CD4-positive, alpha-beta T cell (primary cell): Measurements from ENCODE around the gene EIF3A. TPM values are rescaled to one million over a fixed set of nuclear protein-coding genes. Genes with fewer than 3 reads are reported as not detected.
"Not testable (repeated sequence)": the region's sequence is repeated elsewhere in the genome, so short reads cannot be mapped to it uniquely, and the experiment has no call there.

ENCODE experiments used
- ATAC-seq: fragments of 200-7000 bp; cut with Tn5 transposase; one replicate; pipeline ENCODE4 v1.10.0; 2022; ENCODE audit warnings: mild to moderate bottlenecking; ENCODE audit not compliant: poor library complexity
- CTCF ChIA-PET: fragments of 350-600 bp; sonication (Branson Sonifier 250); formaldehyde crosslinking; loops from one replicate; lab custom pipeline; 2021; ENCODE audit warnings: antibody characterized with exemption, inconsistent platforms; lab: Charles Lee
- POLR2A ChIA-PET: fragments of 350-600 bp; sonication (Branson Sonifier 250); formaldehyde crosslinking; loops from one replicate; lab custom pipeline; 2021; ENCODE audit warnings: antibody characterized with exemption, inconsistent platforms; lab: Charles Lee
- DNase-seq, 14 experiments: peaks; one replicate each; pipeline ENCODE4 v3.0.0-alpha.2; 2013 to 2020; ENCODE audit warnings: mixed read lengths in 2 of 14
- H3K27ac ChIP-seq, 2 donors: one replicate each; pipeline versions ENCODE4 v1.5.1 to v1.7.0; 2013; ENCODE audit warnings: low read length in 2 of 2, low read depth in 1 of 2, mild to moderate bottlenecking in 1 of 2
- H3K27me3 ChIP-seq, 2 experiments: 1 replicate in 1 of 2; 2 replicates in 1 of 2; pipeline versions ENCODE4 v1.6.1 to v1.7.0; 2013; ENCODE audit warnings: low read length in 2 of 2, control low read depth in 1 of 2, mild to moderate bottlenecking in 1 of 2, moderate library complexity in 1 of 2; ENCODE audit not compliant: insufficient read depth in 2 of 2, control insufficient read depth in 1 of 2
- H3K36me3 ChIP-seq: one replicate; pipeline ENCODE4 v1.6.1; 2013; ENCODE audit warnings: low read length, control low read depth; ENCODE audit not compliant: insufficient read depth
- H3K4me1 ChIP-seq: one replicate; pipeline ENCODE4 v1.6.1; 2013; ENCODE audit warnings: low read length, control low read depth; ENCODE audit not compliant: insufficient read depth
- H3K4me3 ChIP-seq: one replicate; pipeline ENCODE4 v1.5.1; 2013; ENCODE audit warnings: mild to moderate bottlenecking, low read length, moderate library complexity
- H3K9me3 ChIP-seq, 2 experiments: 1 replicate in 1 of 2; 2 replicates in 1 of 2; pipeline versions ENCODE4 v1.6.1 to v1.7.0; 2013; ENCODE audit warnings: low read length in 2 of 2, mild to moderate bottlenecking in 2 of 2, control low read depth in 1 of 2, moderate library complexity in 1 of 2; ENCODE audit not compliant: control insufficient read depth in 1 of 2, insufficient read depth in 1 of 2
- H3K27ac Mint-ChIP-seq: one replicate; pipeline ENCODE4 v1.8.0; 2020; ENCODE audit warnings: mixed read lengths
- H3K27me3 Mint-ChIP-seq: one replicate; pipeline ENCODE4 v1.8.0; 2021; ENCODE audit warnings: mixed read lengths
- H3K36me3 Mint-ChIP-seq: one replicate; pipeline ENCODE4 v1.8.0; 2021; ENCODE audit warnings: low read depth, mixed read lengths
- H3K4me1 Mint-ChIP-seq: one replicate; pipeline ENCODE4 v1.8.0; 2021; ENCODE audit warnings: low read depth, mixed read lengths
- H3K4me3 Mint-ChIP-seq: one replicate; pipeline ENCODE4 v1.8.0; 2020; ENCODE audit warnings: mild to moderate bottlenecking, mixed read lengths
- H3K9me3 Mint-ChIP-seq: one replicate; pipeline ENCODE4 v1.8.0; 2020; ENCODE audit warnings: mixed read lengths
- CTCF ChIP-seq: fragments of 200-600 bp; IDR thresholded peaks from one replicate; pipeline ENCODE4 v1.8.0; 2022; ENCODE audit warnings: antibody characterized with exemption, mild to moderate bottlenecking
- intact Hi-C, 2 experiments: fragments of 100-400 bp; cut with DNase I in 1 of 2; cut with micrococcal nuclease in 1 of 2; formaldehyde crosslinking; loops; one replicate each; pipeline versions ENCODE4 v1.15.1 to v1.9.0; 2023 to 2025; cut with DNase I, micrococcal nuclease
- total RNA-seq, 174 experiments: library from RNA in 2 of 174; stranded (reverse) in 2 of 174; gene quantifications; one replicate each; pipeline ENCODE4 v1.2.3 and lab custom pipeline; 2021 to 2026

EIF3A gene
- total RNA-seq, 2 experiments from 2014 or later: 129 TPM

GRCh38 chr10:119101366-119102098 is 20.9 kb upstream of the EIF3A start:
- ChIA-PET CTCF (interaction anchor here (1.1 to 1.2 kb wide), 2 partner anchors 18 to 26 kb away, joined by 3 to 6 read pairs; no protein-coding TSS in a partner anchor), POLR2A (interaction anchor here (0.6 to 4.8 kb wide), 5 partner anchors 11 to 65 kb away, joined by 3 to 58 read pairs (median 4); partner anchors contain the start of gene EIF3A)
- H3K27me3 Mint-ChIP-seq: no peaks in the 10 kb centered on the region
- Histone ChIP-seq H3K27me3 (no peaks in the 10 kb centered on the region), H3K36me3 (no peaks in the 10 kb centered on the region), H3K27ac (no peak overlapping the region), H3K9me3 (no peaks in the 10 kb centered on the region), H3K4me1 (peaks cover 26% of the 10 kb centered on the region), H3K4me3 (no peak overlapping the region)
- H3K27ac Mint-ChIP-seq: peak overlapping the region; percentile 94
- H3K36me3 Mint-ChIP-seq: peaks cover 4% of the 10 kb centered on the region
- H3K9me3 Mint-ChIP-seq: no peaks in the 10 kb centered on the region
- no peak for TF ChIP-seq CTCF
- H3K4me1 Mint-ChIP-seq: peaks cover 13% of the 10 kb centered on the region
- peak overlapping the region; percentile 15 for H3K4me3 Mint-ChIP-seq
- no peak for DNase-seq
- intact Hi-C loops: loop anchor here in 1 of 2 experiments (1.0 to 10.0 kb wide), 2 partner anchors 17 to 623 kb away; partner anchors contain the start of gene INPP5F
- no peak for ATAC-seq

DNA sequence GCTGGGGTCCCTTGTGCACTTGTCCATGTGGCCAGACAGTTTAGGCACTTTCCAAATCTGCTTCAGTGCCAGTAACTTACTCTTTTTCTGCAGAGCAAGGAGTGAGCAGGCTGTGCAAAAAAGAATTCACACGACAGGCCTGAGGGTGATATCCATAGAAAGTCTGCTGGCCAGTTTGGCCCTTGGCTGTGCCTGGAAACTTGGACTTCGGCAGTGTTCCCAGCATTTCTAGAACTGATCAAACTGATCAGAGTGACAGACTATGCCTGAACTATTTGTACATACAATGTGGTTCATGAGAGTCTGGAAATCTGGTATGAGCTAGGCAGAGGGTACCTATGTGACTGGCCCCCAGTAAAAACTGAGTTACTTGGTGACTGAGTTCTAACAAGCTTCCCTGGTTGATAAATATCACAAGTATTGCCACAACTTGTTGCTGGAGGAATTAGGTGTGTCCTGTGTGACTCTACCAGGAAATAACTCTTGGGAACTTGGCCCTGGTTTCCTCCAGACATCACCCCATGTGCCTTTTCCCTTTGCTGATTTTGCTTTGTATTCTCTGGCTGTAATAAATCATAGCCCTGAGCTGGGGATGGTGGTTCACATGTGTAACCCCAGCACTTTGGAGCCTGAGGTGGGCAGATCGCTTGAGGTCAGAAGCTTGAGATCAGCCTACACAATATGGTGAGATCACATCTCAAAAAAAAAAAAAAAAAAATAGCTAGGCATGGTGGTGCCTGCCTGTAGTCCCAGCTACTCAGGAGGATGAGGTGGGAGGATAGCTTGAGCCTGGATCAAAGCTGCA is 20.0 kb upstream of the EIF3A start:
- ATAC-seq (no peak), DNase-seq (no peak)
- peaks cover 29% of the 10 kb centered on the region for H3K4me1 ChIP-seq
- no peak overlapping the region for H3K27ac ChIP-seq
- H3K27ac Mint-ChIP-seq: peak overlapping the region; percentile 5
- POLR2A ChIA-PET: interaction anchor here (0.6 to 4.8 kb wide), 5 partner anchors 10 to 64 kb away, joined by 3 to 58 read pairs (median 4); partner anchors contain the start of gene EIF3A
- CTCF ChIA-PET: interaction anchor here (1.1 to 1.2 kb wide), 2 partner anchors 17 to 25 kb away, joined by 3 to 6 read pairs; no protein-coding TSS in a partner anchor
- H3K27me3 Mint-ChIP-seq: no peaks in the 10 kb centered on the region
- no peaks in the 10 kb centered on the region for H3K9me3 Mint-ChIP-seq
- no peak for TF ChIP-seq CTCF
- H3K4me3 ChIP-seq: no peak overlapping the region
- H3K4me3 Mint-ChIP-seq: no peak overlapping the region
- no peaks in the 10 kb centered on the region for H3K9me3 ChIP-seq
- intact Hi-C loops: loop anchor here in 1 of 2 experiments (1.0 to 10.0 kb wide), 2 partner anchors 16 to 624 kb away; partner anchors contain the start of gene INPP5F
- peaks cover 19% of the 10 kb centered on the region for H3K4me1 Mint-ChIP-seq
- no peaks in the 10 kb centered on the region for H3K36me3 ChIP-seq
- no peaks in the 10 kb centered on the region for H3K27me3 ChIP-seq
- peaks cover 4% of the 10 kb centered on the region for H3K36me3 Mint-ChIP-seq

- no peak for TF ChIP-seq CTCF
- Mint-ChIP-seq H3K4me1 (peaks cover 14% of the 10 kb centered on the region), H3K36me3 (peaks cover 3% of the 10 kb centered on the region), H3K27ac (no peak overlapping the region), H3K9me3 (no peaks in the 10 kb centered on the region), H3K27me3 (no peaks in the 10 kb centered on the region), H3K4me3 (no peak overlapping the region)
- intact Hi-C loops: no loop called here
- no peaks in the 10 kb centered on the region for H3K36me3 ChIP-seq
- CTCF ChIA-PET: no interaction called here
- POLR2A ChIA-PET: interaction anchor here (1.6 kb wide), 1 partner anchor 19 kb away, joined by 4 read pairs; no protein-coding TSS in a partner anchor
- H3K27ac ChIP-seq: no peak overlapping the region
- H3K9me3 ChIP-seq: no peaks in the 10 kb centered on the region
- H3K4me3 ChIP-seq: no peak overlapping the region
- ATAC-seq: no peak
- H3K27me3 ChIP-seq: no peaks in the 10 kb centered on the region
- no peak for DNase-seq
- peaks cover 21% of the 10 kb centered on the region for H3K4me1 ChIP-seq
These were observed 18.0 kb upstream of the EIF3A start for GRCh38 chr10:119098576-119098975.

DNA sequence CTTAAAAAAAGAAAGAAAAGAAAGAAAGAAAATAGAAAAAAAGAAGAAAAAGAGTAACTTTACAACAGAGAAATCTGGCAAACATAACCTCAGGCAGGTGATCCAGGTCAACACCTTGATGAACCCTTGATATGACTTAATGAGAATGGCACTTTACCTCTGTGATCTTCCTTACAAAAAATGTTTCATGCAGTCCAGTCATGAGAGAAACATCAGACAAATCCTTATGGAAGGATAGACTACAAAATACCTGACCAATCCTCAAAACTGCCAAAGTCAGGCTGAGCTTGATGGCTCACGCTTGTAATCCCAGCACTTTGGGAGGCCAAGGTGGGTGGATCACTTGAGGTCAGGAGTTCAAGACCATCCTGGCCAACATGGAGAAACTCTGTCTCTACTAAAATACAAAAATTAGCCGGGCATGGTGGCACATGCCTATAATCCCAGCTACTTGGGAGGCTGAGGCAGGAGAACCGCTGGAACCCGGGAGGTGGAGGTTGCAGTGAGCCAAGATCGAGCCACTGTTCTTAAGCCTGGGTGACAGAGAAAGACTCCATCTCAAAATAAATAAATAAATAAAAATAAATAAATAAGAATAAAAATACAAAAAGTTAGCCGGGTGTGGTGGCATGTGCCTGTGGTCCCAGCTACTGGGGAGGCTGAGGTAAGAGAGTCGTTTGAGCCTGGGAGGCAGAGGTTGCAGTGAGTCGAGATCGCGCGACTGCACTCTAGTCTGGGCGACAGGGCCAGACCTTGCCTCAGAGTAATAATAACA is 16.2 kb upstream of the EIF3A start:
- DNase-seq, H3K27ac Mint-ChIP-seq, H3K36me3 Mint-ChIP-seq, H3K9me3 Mint-ChIP-seq, H3K27me3 Mint-ChIP-seq, H3K4me3 Mint-ChIP-seq, H3K27ac ChIP-seq, H3K9me3 ChIP-seq, ATAC-seq, H3K4me3 ChIP-seq, H3K27me3 ChIP-seq, H3K36me3 ChIP-seq, CTCF ChIA-PET, intact Hi-C loops: not testable (repeated sequence)
- peaks cover 31% of the 10 kb centered on the region for H3K4me1 ChIP-seq
- H3K4me1 Mint-ChIP-seq: peaks cover 15% of the 10 kb centered on the region
- POLR2A ChIA-PET: interaction anchor here (2.6 kb wide), 1 partner anchor 17 kb away, joined by 9 read pairs; the partner anchor contains the start of gene EIF3A
